Endometrial microvascular endothelial cells (primary cell): Measurements from ENCODE around the gene TMEM98. TPM values are rescaled to one million over a fixed set of nuclear protein-coding genes. Genes with fewer than 3 reads are reported as not detected.
"Not testable (repeated sequence)": the region's sequence is repeated elsewhere in the genome, so short reads cannot be mapped to it uniquely, and the experiment has no call there.

ENCODE experiments used
- in situ Hi-C: cut with HindIII; loops from 2 replicates; pipeline ENCODE4 v1.10.0; 2017; ENCODE audit warnings: low sequenced_read_pairs, low pct_unique_long_range_greater_than_20kb; ENCODE audit errors: inconsistent ontology term
- total RNA-seq: library from RNA; depleted of rRNA; stranded (reverse); fragments of >200 nt; gene quantifications from one replicate; pipeline ENCODE4 v1.2.3, GENCODE V29; 2015; ENCODE audit errors: inconsistent ontology term

Gene TMEM98
- total RNA-seq, result 126 TPM

GRCh38 chr17:32927724-32928585 is at the start of gene TMEM98:
TMEM98 (plus strand) TSS chr17:32928153; CDS start chr17:32931529, 3,376 bp downstream.
- in situ Hi-C loops, result no loop called here

- in situ Hi-C loops, result no loop called here
Measured at GRCh38 chr17:32878211-32878610, 49.7 kb upstream of the TMEM98 start.

GRCh38 chr17:32879134-32879533 is 48.8 kb upstream of the TMEM98 start:
- in situ Hi-C loops, result no loop called here

- in situ Hi-C loops, result no loop called here
Measured at GRCh38 chr17:32880671-32881453, 47.1 kb upstream of the TMEM98 start.

- in situ Hi-C loops, result no loop called here
Measured at GRCh38 chr17:32882029-32882428, 45.9 kb upstream of the TMEM98 start.

- in situ Hi-C loops, result no loop called here
Measured at GRCh38 chr17:32882734-32883133, 45.2 kb upstream of the TMEM98 start.

- in situ Hi-C loops, result not testable (repeated sequence)
Measured at GRCh38 chr17:32886951-32887350, 41.0 kb upstream of the TMEM98 start.

- in situ Hi-C loops, result not testable (repeated sequence)
Measured at GRCh38 chr17:32887410-32887809, 40.5 kb upstream of the TMEM98 start.

GRCh38 chr17:32894245-32894644 is 33.7 kb upstream of the TMEM98 start:
- in situ Hi-C loops, result no loop called here

GRCh38 chr17:32896647-32897258 is 31.2 kb upstream of the TMEM98 start:
- in situ Hi-C loops, result no loop called here

- in situ Hi-C loops, result no loop called here
Measured at GRCh38 chr17:32899236-32900013, 28.5 kb upstream of the TMEM98 start.

GRCh38 chr17:32901743-32902142 is 26.2 kb upstream of the TMEM98 start:
- in situ Hi-C loops, result no loop called here

- in situ Hi-C loops, result no loop called here
Measured at GRCh38 chr17:32903774-32904673, 23.9 kb upstream of the TMEM98 start.

GRCh38 chr17:32904891-32905290 is 23.1 kb upstream of the TMEM98 start:
- in situ Hi-C loops, result no loop called here

- in situ Hi-C loops, result no loop called here
Measured at GRCh38 chr17:32907583-32907982, 20.4 kb upstream of the TMEM98 start.

GRCh38 chr17:32909787-32910369 is 18.1 kb upstream of the TMEM98 start:
- in situ Hi-C loops, result no loop called here

- in situ Hi-C loops, result no loop called here
Measured at GRCh38 chr17:32910769-32911168, 17.2 kb upstream of the TMEM98 start.
